ENCODE results near the gene CFAP74. TPM values are rescaled to one million over a fixed set of nuclear protein-coding genes. Genes with fewer than 3 reads are reported as not detected.

The CFAP74 gene
- total and polyA plus RNA-seq, 7 donors: 0.03 to 0.27 TPM; not detected in 5

- Histone ChIP-seq H3K9me3 (no peaks in the 10 kb centered on the region), H3K4me3 (no peak overlapping the region), H3K27me3 (peaks cover 0 to 2% (median 0%) of the 10 kb centered on the region in 3 donors), H3K4me1 (no peaks in the 10 kb centered on the region), H3K27ac (no peak overlapping the region), H3K36me3 (no peaks in the 10 kb centered on the region)
- intact Hi-C loops (cut with DNase I): no loop called here
- TF ChIP-seq POLR2AphosphoS5 (IDR thresholded peaks at IDR 0.05): no peak
- TF ChIP-seq EP300 (IDR thresholded peaks at IDR 0.05): no peak
- TF ChIP-seq, protein P1, sequence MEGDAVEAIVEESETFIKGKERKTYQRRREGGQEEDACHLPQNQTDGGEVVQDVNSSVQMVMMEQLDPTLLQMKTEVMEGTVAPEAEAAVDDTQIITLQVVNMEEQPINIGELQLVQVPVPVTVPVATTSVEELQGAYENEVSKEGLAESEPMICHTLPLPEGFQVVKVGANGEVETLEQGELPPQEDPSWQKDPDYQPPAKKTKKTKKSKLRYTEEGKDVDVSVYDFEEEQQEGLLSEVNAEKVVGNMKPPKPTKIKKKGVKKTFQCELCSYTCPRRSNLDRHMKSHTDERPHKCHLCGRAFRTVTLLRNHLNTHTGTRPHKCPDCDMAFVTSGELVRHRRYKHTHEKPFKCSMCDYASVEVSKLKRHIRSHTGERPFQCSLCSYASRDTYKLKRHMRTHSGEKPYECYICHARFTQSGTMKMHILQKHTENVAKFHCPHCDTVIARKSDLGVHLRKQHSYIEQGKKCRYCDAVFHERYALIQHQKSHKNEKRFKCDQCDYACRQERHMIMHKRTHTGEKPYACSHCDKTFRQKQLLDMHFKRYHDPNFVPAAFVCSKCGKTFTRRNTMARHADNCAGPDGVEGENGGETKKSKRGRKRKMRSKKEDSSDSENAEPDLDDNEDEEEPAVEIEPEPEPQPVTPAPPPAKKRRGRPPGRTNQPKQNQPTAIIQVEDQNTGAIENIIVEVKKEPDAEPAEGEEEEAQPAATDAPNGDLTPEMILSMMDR (IDR thresholded peaks at IDR 0.05): no peak
- TF ChIP-seq POLR2A (IDR thresholded peaks at IDR 0.05): no peak
- DNase-seq: no peak
- WGBS, 2 donors: 69 to 80% methylated on average over 33 of the region's 34 CpGs
Measured at GRCh38 chr1:1928231-1929101, 75.1 kb downstream of the CFAP74 start.

- H3K36me3 ChIP-seq: no peaks in the 10 kb centered on the region
- H3K4me3 ChIP-seq: no peak overlapping the region
- WGBS, 2 donors: 73 to 85% methylated on average over 25 of the region's 25 CpGs
- no peaks in the 10 kb centered on the region for H3K4me1 ChIP-seq
- H3K27me3 ChIP-seq: no peaks in the 10 kb centered on the region
- no peak overlapping the region for H3K27ac ChIP-seq
- TF ChIP-seq POLR2AphosphoS5 (IDR thresholded peaks at IDR 0.05) (no peak), EP300 (IDR thresholded peaks at IDR 0.05) (no peak), POLR2A (IDR thresholded peaks at IDR 0.05) (no peak)
- TF ChIP-seq, protein P1 (IDR thresholded peaks at IDR 0.05): no peak
- DNase-seq: no peak
- intact Hi-C loops (cut with DNase I): no loop called here
- no peaks in the 10 kb centered on the region for H3K9me3 ChIP-seq
Measured at GRCh38 chr1:1927751-1928150, 75.8 kb downstream of the CFAP74 start.

DNA sequence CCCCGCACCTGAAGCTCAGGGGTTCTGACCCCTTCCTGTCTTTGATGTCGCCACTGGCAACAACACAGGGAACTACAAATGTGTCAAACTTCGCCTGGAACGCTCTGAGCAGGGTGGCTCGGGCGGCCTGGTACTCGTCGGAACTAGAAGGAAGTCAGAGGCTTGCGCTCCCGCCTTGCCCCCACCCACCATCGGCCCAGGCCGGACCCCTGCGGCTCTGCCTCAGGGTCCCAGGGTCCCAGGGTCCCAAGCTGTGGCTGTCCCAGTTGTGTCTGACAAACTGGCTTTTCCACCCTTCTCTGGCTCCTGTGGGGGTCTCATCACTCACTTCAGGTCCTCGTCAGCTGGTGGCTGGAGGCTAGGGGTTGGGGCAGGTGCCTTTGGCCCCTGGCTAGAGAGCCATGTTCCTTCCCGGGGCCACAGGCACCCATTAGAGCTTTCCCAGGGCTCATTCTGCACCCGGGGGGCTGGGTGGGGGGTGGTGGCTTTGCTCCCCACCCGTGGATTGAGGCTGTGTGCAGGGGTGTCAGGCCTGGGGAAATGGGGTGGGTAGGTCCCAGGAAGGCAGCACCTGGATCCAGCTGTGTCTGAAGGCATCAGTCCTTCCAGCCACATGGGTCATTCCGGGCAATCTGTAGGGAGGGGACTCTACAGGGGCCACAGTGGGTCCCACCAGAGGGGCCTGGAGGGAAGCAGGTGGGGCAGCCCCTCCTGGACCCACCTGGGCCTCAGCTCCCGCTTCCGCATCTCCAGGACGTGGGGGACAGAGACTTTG lies 76.5 kb downstream of the CFAP74 start:
- Histone ChIP-seq H3K36me3 (no peaks in the 10 kb centered on the region), H3K27ac (no peak overlapping the region), H3K4me1 (no peaks in the 10 kb centered on the region), H3K9me3 (no peaks in the 10 kb centered on the region), H3K27me3 (no peaks in the 10 kb centered on the region), H3K4me3 (no peak overlapping the region)
- intact Hi-C loops (cut with DNase I): no loop called here
- DNase-seq: no peak
- TF ChIP-seq POLR2AphosphoS5 (IDR thresholded peaks at IDR 0.05): no peak
- no peak for TF ChIP-seq POLR2A (IDR thresholded peaks at IDR 0.05)
- no peak for TF ChIP-seq EP300 (IDR thresholded peaks at IDR 0.05)
- TF ChIP-seq, protein P1 (IDR thresholded peaks at IDR 0.05): no peak
- 75 to 84% methylated on average over 21 of the region's 21 CpGs for WGBS, 2 donors

DNA sequence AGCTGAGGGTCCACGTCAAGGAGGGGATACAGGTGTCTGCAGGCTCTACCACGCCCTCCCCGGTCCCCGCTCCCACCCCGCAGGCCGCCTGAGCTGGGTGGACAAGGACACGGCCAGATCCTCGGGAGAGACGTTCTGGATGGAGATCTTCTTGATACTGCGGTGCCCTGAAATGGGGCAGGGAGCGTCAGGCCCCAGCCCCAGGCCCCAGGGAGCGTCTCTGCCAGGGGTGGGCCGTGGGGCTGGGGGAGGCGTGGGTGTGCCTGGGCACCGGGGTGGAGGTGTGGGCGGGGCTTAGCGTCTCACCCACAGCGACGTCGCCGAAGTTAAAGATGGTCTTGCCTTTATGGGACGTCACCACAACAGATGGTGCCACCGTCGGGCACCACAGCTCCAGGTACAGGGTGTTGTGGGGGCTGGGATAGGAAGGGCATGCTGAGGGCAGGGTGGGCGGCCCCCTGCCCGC lies 77.2 kb downstream of the CFAP74 start:
- 65 to 83% methylated on average over 26 of the region's 26 CpGs for WGBS, 2 donors
- intact Hi-C loops (cut with DNase I): no loop called here
- no peaks in the 10 kb centered on the region for H3K36me3 ChIP-seq
- H3K4me3 ChIP-seq: no peak overlapping the region
- no peaks in the 10 kb centered on the region for H3K4me1 ChIP-seq
- H3K9me3 ChIP-seq: no peaks in the 10 kb centered on the region
- H3K27me3 ChIP-seq: no peaks in the 10 kb centered on the region
- no peak overlapping the region for H3K27ac ChIP-seq
- TF ChIP-seq EP300 (IDR thresholded peaks at IDR 0.05) (no peak), POLR2AphosphoS5 (IDR thresholded peaks at IDR 0.05) (no peak)
- TF ChIP-seq, protein P1 (IDR thresholded peaks at IDR 0.05): no peak
- DNase-seq: no peak

All from sigmoid colon (tissue), 7 donors.